EH (cell line): ENCODE results near the gene PTPRJ.

Source experiments
- DNase-seq: peaks from one replicate; pipeline ENCODE4 v3.0.0-alpha.2; 2015; ENCODE audit warnings: low read depth

The PTPRJ gene

GRCh38 chr11:48122246-48122645 lies 141.9 kb downstream of the PTPRJ start:
- no peak for DNase-seq

GRCh38 chr11:48122656-48123055 lies 142.3 kb downstream of the PTPRJ start:
- no peak for DNase-seq

- no peak for DNase-seq
Measured at GRCh38 chr11:48123254-48123875, 143.0 kb downstream of the PTPRJ start.

GRCh38 chr11:48123934-48124755 lies 143.8 kb downstream of the PTPRJ start:
- DNase-seq, result no peak

GRCh38 chr11:48124880-48125279 lies 144.5 kb downstream of the PTPRJ start:
- no peak for DNase-seq

- no peak for DNase-seq
Measured at GRCh38 chr11:48125866-48126265, 145.5 kb downstream of the PTPRJ start.

GRCh38 chr11:48127521-48128183 lies 147.3 kb downstream of the PTPRJ start:
- no peak for DNase-seq

- DNase-seq, result no peak
Measured at GRCh38 chr11:48129697-48130395, 149.5 kb downstream of the PTPRJ start.

- DNase-seq, result no peak
Measured at GRCh38 chr11:48134221-48134922, 154.0 kb downstream of the PTPRJ start.

- no peak for DNase-seq
Measured at GRCh38 chr11:48138222-48138621, 157.9 kb downstream of the PTPRJ start.

GRCh38 chr11:48139896-48140295 lies 159.5 kb downstream of the PTPRJ start:
- DNase-seq, result peak; percentile 56

GRCh38 chr11:48141475-48142122 lies 161.2 kb downstream of the PTPRJ start:
- DNase-seq, result peak; percentile 42

- no peak for DNase-seq
Measured at GRCh38 chr11:48142889-48143288, 162.5 kb downstream of the PTPRJ start.

- DNase-seq, result no peak
Measured at GRCh38 chr11:48148749-48149148, 168.4 kb downstream of the PTPRJ start.

GRCh38 chr11:48150213-48150612 lies 169.9 kb downstream of the PTPRJ start:
- no peak for DNase-seq

GRCh38 chr11:48154151-48154550 lies 173.8 kb downstream of the PTPRJ start:
- DNase-seq, result peak; percentile 72

- DNase-seq, result no peak
Measured at GRCh38 chr11:48161951-48162884, 181.9 kb downstream of the PTPRJ start.

- DNase-seq, result no peak
Measured at GRCh38 chr11:48162885-48163268, 182.5 kb downstream of the PTPRJ start.

- DNase-seq, result no peak
Measured at GRCh38 chr11:48163360-48164100, 183.2 kb downstream of the PTPRJ start.
